ENCODE data around the gene MS4A4E.
A peak's percentile ranks its signal among the peaks of the same experiment; 100 is the strongest.
"Not testable (repeated sequence)": the region's sequence is repeated elsewhere in the genome, so short reads cannot be mapped to it uniquely, and the experiment has no call there.

The MS4A4E gene

DNA sequence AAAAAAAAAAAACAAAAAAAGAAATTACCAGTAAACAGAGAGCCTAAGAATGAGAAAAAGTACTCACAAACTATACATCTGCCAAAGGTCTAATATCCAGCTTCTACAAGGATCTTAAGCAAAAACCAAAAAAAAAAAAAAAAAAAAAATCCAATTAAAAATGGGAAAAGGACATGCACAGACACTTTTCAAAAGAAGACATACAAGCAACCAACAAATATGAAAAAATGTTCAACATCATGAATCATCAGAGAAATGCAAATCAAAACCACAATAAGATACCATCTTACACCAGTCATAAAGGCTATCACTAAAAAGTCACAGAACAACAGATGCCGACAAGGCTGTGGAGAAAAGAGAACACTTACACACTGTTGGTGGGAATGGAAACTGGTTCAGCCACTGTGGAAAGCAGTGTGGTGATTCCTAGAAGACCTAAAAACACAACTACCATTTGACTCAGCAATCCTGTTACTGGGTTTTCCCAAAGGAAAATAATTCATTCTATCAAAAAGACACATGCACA lies 78.3 kb downstream of the MS4A4E start:
- DNase-seq (ENCODE audit: low read depth) = peak; percentile 27
- no peak for TF ChIP-seq CTCF (IDR thresholded peaks at IDR 0.05; ENCODE audit: insufficient read depth, low read depth, low read length, missing control alignments)
- no peak overlapping the region for H3K4me3 ChIP-seq (ENCODE audit: low read depth, low read length)

DNA sequence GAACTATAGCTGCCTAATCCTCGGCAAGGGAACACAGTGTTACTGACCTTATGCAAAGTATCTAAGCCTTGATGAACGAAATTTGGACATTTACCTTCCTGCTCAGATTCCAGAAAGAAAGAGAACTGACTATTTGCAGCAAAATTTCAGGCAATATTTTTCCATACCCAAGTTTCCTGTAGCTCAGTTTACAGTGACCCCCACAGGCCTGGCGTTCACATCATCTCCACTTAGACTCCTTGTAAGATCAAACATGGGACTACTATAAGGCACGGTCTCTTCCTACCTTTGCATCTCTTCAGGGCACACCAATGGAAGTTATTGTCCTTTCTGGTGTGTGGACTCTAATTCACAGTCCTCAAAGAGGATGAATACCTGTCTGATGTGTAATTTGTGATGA lies 81.2 kb downstream of the MS4A4E start:
- H3K4me3 ChIP-seq (ENCODE audit: low read depth, low read length) = no peak overlapping the region
- DNase-seq (ENCODE audit: low read depth) = no peak
- no peak for TF ChIP-seq CTCF (IDR thresholded peaks at IDR 0.05; ENCODE audit: insufficient read depth, low read depth, low read length, missing control alignments)

GRCh38 chr11:60161107-60161506 lies 81.8 kb downstream of the MS4A4E start:
- TF ChIP-seq CTCF (IDR thresholded peaks at IDR 0.05; ENCODE audit: insufficient read depth, low read depth, low read length, missing control alignments) = no peak
- no peak for DNase-seq (ENCODE audit: low read depth)
- H3K4me3 ChIP-seq (ENCODE audit: low read depth, low read length) = no peak overlapping the region

DNA sequence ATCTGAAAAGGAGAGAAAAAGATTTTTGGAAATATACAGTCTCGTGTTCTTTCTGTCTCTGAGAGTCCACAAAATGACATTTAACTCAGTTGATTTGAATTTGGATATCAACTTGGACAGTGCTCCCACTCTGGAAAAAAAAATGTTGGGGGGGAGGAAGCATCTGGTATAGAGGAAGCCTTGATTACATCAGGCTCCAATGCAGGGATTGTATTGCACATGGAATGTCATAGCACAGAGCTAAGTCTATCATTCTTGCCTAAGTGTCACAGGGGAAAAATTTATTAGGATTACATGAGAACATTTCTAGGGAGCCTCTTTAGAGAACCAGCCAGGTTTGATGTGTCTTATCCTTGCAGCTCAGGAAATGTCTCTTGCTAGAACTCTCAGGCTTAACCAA lies 83.1 kb downstream of the MS4A4E start:
- DNase-seq (ENCODE audit: low read depth) = no peak
- H3K4me3 ChIP-seq (ENCODE audit: low read depth, low read length) = no peak overlapping the region
- no peak for TF ChIP-seq CTCF (IDR thresholded peaks at IDR 0.05; ENCODE audit: insufficient read depth, low read depth, low read length, missing control alignments)

- DNase-seq (ENCODE audit: low read depth) = no peak
- no peak overlapping the region for H3K4me3 ChIP-seq (ENCODE audit: low read depth, low read length)
- TF ChIP-seq CTCF (IDR thresholded peaks at IDR 0.05; ENCODE audit: insufficient read depth, low read depth, low read length, missing control alignments) = no peak
Observed at GRCh38 chr11:60159284-60159683, 83.7 kb downstream of the MS4A4E start.

DNA sequence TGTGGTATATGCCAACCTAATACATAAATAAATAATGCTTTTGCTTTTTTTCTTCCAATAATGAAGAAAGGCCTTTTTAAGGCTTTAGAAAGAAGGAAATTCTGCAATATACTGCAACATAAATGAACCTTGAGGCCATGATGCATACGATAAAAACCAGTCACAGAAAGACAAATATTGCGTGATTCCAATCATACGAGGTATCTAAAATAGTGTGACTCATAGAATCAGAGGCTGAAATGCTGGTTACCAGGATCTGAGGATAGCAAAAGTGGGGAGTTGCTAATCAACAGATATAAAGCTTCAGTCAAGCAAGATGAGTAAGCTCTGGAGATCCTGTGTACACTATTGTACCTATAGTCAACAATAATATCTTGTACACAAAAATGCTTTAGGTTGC lies 84.3 kb downstream of the MS4A4E start:
- no peak for DNase-seq (ENCODE audit: low read depth)
- no peak overlapping the region for H3K4me3 ChIP-seq (ENCODE audit: low read depth, low read length)
- no peak for TF ChIP-seq CTCF (IDR thresholded peaks at IDR 0.05; ENCODE audit: insufficient read depth, low read depth, low read length, missing control alignments)

DNA sequence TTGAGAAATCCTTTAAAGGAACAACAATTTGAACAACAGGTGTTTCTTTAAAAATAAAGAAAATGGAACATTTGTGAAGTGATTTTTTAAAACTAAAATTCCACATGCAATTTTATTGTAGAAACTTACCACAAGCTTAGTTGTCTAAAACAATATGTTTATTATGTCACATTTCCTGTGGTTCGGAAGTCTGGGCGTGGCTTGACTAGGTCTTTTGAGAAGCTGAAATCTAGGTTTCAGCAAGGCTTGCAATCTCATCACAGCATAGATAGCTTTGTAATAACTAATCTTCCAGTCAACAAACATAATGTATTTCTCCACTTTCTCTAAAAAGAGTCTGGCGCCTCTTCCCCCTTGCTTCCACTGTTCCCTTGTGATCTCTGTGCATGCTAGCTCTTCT lies 87.0 kb downstream of the MS4A4E start:
- no peak overlapping the region for H3K4me3 ChIP-seq (ENCODE audit: low read depth, low read length)
- no peak for DNase-seq (ENCODE audit: low read depth)
- no peak for TF ChIP-seq CTCF (IDR thresholded peaks at IDR 0.05; ENCODE audit: insufficient read depth, low read depth, low read length, missing control alignments)

- H3K4me3 ChIP-seq (ENCODE audit: low read depth, low read length); DNase-seq (ENCODE audit: low read depth): not testable (repeated sequence)
Observed at GRCh38 chr11:60152727-60153126, 90.2 kb downstream of the MS4A4E start.

Data from GM12865 (cell line).